Neural progenitor cell (in vitro differentiated cells): ENCODE results near the gene NSUN2.

Source experiments
- EZH2 ChIP-seq: fragments of 200-600 bp; sonication (generic); IDR thresholded peaks from 2 replicates; pipeline ENCODE4 v1.6.1; 2017; ENCODE audit warnings: antibody characterized with exemption, mild to moderate bottlenecking, moderate library complexity
- EZH2phosphoT487 ChIP-seq: fragments of 200-600 bp; sonication (generic); IDR thresholded peaks from 2 replicates; pipeline ENCODE4 v1.6.1; 2017; ENCODE audit warnings: antibody characterized with exemption
- TF ChIP-seq, protein P1 (sequence below): fragments of 200-600 bp; sonication (generic); IDR thresholded peaks from 2 replicates; pipeline ENCODE4 v1.5.1; 2017; ENCODE audit warnings: antibody characterized with exemption, mild to moderate bottlenecking

DNA sequence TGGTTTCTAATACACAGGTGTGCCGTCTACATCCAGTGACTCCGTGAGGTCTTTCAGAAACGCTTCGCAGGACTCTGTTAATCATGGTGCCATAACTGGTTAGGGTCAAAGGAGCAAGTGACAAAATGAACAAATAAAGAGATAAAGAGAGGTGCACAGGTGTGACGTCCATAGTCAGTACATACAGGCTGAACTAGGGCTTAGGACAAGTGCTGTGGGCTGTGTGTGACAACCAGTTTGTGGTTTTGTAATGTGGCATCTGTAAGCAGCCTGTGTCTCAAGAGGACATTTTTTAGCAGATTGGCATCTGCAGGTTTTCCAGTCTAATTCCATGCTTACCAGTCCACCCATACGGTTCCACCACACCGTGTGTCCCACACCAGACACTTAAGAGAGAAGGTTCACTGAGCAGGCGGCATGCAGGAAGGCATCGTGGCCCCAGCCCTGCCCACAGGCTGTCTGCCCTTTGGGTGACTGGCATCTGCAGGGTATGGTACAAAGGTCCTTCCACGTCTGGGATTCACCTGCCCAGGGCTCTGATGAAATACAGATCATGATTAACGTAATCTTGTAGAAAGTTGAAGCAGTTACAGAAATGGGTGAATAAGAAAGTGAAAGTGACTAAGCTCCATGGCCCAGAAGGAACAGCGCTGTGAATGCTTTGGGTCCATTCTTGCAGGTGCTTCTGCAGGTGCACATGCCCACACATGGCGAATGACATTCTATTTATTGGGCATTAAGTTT is 27.3 kb upstream of the NSUN2 start:
- TF ChIP-seq, protein P1, sequence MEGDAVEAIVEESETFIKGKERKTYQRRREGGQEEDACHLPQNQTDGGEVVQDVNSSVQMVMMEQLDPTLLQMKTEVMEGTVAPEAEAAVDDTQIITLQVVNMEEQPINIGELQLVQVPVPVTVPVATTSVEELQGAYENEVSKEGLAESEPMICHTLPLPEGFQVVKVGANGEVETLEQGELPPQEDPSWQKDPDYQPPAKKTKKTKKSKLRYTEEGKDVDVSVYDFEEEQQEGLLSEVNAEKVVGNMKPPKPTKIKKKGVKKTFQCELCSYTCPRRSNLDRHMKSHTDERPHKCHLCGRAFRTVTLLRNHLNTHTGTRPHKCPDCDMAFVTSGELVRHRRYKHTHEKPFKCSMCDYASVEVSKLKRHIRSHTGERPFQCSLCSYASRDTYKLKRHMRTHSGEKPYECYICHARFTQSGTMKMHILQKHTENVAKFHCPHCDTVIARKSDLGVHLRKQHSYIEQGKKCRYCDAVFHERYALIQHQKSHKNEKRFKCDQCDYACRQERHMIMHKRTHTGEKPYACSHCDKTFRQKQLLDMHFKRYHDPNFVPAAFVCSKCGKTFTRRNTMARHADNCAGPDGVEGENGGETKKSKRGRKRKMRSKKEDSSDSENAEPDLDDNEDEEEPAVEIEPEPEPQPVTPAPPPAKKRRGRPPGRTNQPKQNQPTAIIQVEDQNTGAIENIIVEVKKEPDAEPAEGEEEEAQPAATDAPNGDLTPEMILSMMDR = no peak
- TF ChIP-seq EZH2phosphoT487 (no peak), EZH2 (no peak)
